GM18498 (cell line): ENCODE results near the gene HOXD9.

ENCODE experiments used
- ATAC-seq: cut with Tn5 transposase; IDR thresholded peaks from one replicate; pipeline ENCODE4 v1.9.1; 2021; ENCODE audit warnings: mild to moderate bottlenecking, moderate library complexity; ENCODE audit not compliant: unreplicated experiment

The HOXD9 gene

DNA sequence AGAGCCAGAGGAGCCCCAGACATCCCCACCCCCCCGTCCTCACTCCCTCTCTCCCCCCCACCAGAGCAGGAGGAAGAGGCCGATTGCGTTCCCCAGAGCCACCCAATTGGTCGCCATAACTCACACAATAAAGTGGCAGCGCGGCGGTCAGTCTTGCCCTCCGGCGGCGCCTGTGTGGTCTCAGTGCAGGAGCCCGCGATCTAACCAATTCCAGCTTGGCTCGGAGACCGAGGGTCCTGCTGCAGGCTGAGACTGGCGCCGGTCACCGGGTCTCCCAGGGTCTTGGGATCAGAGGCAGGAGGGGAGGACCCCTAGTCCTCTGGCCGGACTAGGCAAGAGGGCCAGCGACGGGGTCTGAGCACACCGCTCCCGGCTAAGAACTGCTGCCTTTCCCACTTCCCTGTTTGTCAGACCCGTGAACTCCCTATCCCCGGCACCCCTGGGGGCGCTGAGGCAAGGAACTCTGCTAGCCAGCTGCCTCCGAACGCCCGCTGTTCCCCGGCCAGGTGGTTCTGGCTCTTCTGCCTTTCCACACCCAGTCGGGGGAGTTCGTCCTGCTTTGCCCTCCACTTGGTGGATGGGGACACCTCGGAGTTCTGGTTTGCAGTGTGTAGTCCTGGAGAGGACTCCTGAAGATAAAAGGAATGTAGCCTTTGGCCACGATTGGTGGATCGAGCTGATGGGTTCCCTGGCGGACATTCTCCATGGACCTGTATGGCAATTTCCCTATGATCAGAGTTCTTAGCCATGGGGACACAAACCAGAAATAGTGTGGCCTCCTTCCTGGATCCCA, 24.0 kb upstream of the HOXD9 start:
- ATAC-seq, result no peak

DNA sequence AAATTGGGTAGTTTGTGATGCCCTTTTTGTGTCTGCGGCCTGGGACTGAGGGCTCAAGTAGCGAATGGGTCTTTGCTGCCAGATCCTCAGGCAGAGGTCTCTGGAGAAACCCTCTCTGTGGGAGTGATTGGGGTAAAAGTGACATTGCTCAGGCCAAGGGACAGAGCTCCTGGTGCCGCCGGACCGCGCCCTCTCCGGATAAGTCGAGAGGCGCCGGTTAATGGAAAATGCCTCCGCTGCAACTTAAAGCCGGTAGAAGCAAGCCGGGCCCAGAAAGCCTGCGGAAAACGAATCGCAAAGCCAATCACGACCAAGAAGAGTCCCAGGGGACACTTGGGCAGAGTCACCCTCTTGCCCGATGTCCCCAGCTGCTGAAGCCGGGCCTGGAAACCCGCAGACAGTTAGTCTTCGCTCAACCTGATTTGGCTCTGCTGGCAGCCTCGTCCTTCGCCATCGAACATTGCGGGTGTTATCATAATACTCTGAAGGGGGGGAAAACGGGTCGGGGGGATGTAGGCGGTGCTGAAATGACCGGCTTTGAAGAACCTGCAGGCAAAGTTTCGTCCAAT, 23.3 kb upstream of the HOXD9 start:
- no peak for ATAC-seq

- ATAC-seq, result no peak
These were observed 22.6 kb upstream of the HOXD9 start, which contains the start of gene HOXD12 for GRCh38 chr2:176099728-176100546. Gene HOXD12 (plus strand): TSS chr2:176099795. CDS start chr2:176099802, 7 bp downstream.

GRCh38 chr2:176100547-176101140, 21.9 kb upstream of the HOXD9 start:
- ATAC-seq, result no peak

GRCh38 chr2:176101216-176101830, 21.2 kb upstream of the HOXD9 start:
- ATAC-seq, result no peak

- no peak for ATAC-seq
These were observed 20.7 kb upstream of the HOXD9 start for GRCh38 chr2:176101842-176102241.

DNA sequence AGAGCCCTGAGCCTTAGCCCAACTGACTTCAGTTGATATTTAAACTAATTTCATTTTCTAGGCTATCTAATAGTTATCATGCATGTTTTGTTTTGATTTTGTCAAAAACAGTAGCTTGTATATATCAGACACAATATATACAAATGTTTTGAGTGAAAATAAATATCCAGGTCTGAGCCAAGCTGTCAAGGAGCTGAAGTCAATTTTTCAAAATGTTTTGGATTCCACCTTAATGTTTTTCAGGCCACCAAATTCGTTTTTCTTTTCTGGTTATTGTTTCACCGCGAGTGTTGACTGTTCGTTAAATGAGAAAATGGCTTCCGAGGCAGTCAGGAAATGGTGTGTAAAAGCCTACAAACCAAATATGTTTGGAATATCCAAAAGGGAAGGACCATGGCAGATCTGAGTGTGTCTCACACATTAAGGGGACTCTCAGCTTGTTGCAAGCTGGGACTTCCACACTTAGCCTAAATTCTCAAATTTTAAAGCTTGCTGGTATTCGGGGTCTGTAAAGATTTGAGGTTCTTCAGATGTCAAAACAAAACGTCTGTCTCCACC, 20.1 kb upstream of the HOXD9 start:
- no peak for ATAC-seq

GRCh38 chr2:176103194-176103593, 19.3 kb upstream of the HOXD9 start:
- no peak for ATAC-seq

- no peak for ATAC-seq
These were observed 18.7 kb upstream of the HOXD9 start for GRCh38 chr2:176103742-176104315.

DNA sequence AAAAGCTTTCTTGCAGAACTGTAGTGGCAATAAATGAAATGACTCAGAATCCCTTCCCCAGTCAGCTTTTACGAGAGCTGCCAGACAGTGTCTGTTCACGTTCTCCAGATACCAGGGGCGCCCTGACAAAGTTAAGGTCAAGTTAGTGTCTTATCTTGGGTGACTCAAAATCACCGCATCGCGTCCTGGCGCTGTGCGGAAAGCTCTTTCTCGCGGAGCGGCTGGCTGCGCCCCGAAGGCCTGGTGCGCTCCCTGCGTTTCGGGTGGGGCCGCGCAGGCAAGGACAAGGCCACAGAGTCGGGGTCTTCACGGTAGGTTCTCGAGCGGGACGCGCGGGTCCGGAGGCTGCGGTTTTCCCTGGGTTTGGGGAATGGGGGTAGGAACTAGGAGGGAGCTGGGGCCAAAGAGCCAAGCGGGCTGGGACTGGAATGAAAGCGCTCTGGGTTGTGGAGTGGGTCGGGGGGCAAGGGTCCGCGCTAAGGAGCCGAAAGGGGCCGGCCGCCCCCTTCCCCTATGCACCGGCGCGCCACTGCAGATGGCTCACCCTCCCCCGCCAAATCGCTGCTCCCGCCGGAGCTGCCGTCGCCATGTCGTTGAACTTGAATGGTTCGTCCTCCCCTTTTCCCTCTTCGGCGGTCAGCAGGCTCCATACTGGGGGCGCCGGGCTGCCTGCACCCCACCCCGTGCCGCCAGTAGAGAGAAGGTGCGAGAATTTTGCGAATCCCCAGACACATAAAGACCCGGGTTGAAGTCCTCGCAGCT, 18.0 kb upstream of the HOXD9 start:
- ATAC-seq, result no peak

GRCh38 chr2:176105078-176105729, 17.3 kb upstream of the HOXD9 start:
- no peak for ATAC-seq

DNA sequence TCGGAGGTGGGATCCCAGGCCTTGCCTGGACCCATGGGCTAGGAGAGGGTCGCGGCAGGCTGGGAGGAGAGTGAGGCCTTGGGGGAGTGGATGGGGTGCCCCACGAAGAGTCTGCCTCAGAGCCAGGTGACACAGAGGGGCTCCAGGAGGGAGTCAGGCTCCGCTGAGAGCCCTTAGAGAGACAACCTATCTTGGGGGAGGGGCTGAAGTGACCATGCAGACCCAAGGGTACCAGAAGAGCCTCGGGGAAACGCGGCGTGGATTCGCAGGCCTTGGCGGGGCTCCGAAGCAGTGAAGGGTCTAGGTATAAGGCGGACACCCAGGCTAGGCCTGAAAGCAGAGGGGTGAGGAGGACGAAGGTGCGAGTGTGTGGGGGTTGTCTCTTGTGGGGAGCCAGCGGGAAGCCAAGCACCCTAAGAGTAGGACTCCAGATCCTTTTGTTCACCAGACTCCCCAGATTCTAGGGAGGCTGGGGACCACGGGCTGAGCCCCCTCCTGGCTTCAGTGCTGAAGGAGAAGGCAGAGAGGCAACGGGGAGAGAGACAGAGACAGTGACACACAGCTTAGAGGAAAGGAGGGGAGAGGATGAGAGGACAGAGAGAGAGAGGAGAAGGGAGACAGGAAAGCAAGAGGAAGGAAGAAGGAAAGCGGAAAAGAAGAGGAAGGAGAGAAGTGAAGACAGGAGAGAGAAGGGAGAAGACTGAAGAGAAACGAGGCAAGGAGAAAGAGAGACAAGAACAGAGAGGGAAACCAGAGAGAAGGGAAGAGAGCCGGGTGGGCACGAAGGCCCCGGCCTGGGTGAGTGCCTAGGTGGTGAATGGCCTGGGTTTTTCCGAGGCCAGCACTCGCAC, 16.6 kb upstream of the HOXD9 start:
- no peak for ATAC-seq

- ATAC-seq, result no peak
These were observed 15.7 kb upstream of the HOXD9 start, which contains the start of gene HOXD11 for GRCh38 chr2:176106581-176107539. Gene HOXD11 (plus strand): TSS chr2:176107280. CDS start chr2:176107356, 76 bp downstream.

DNA sequence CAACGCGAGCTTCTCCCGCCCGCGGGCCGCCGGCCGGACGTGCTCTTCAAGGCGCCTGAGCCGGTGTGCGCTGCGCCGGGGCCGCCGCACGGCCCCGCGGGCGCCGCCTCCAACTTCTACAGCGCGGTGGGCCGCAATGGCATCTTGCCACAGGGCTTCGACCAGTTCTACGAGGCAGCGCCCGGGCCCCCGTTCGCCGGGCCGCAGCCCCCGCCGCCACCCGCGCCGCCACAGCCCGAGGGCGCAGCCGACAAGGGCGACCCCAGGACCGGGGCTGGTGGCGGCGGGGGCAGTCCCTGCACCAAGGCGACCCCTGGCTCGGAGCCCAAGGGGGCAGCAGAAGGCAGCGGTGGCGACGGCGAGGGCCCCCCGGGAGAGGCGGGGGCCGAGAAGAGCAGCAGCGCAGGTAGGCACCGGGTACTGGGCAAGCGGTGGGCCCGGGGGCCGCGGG, 14.8 kb upstream of the HOXD9 start:
- ATAC-seq, result no peak

GRCh38 chr2:176109192-176109901, 13.2 kb upstream of the HOXD9 start:
- ATAC-seq, result no peak

GRCh38 chr2:176109946-176110345, 12.6 kb upstream of the HOXD9 start:
- no peak for ATAC-seq
